Frontal cortex (tissue), 4 donors: ENCODE results near the gene CA14. TPM values are rescaled to one million over a fixed set of nuclear protein-coding genes. Genes with fewer than 3 reads are reported as not detected.
A peak's percentile ranks its signal among the peaks of the same experiment; 100 is the strongest.
"Not testable (repeated sequence)": the region's sequence is repeated elsewhere in the genome, so short reads cannot be mapped to it uniquely, and the experiment has no call there.

Source experiments
- DNase-seq, 2 donors: peaks; one replicate each; pipeline ENCODE4 v3.0.0; 2012; ENCODE audit warnings: low spot score in 2 of 2
- FAIRE-seq: peaks from 2 replicates; lab custom pipeline; 2012; peaks lifted over from hg19 to GRCh38; lab: Jason Lieb, UNC
- total RNA-seq: library from RNA; depleted of rRNA; stranded (reverse); fragments of >200 nt; gene quantifications from one replicate; pipeline ENCODE4 v1.2.3, GENCODE V29; 2014
- donor health status: control.
- donor health status: control.
- donor health status: control.

The CA14 gene
- total RNA-seq, 1 donor from 2014 or later: 0.41 TPM

DNA sequence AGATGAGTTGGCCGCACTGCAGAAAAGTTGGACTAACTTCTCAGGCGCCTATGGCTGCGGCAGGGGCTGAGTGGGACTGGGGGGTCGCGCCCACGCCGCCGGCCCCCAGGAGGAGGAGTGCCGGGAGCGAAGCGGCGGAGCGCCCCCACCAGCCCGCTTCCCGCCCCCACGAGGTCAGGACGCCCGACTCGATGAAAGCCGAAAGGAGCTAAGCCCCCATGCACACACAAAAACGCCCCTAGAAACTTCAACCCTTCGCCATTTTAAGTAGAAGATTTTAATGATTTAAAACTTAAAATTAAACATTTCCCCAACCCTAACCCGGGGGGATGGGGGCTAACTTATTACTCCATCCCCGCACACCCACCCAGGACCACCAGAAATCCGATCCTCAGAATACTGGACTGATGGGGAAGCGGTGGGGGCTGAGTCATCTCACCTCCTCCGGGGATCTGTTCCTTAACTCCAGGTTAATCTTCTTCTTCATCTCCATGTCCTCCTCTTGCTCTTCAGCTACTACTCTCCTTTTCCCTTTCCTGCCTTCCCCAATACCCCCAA lies 22.2 kb upstream of the CA14 start:
- DNase-seq: peak; percentile 43 to 58
- FAIRE-seq: no peak

DNA sequence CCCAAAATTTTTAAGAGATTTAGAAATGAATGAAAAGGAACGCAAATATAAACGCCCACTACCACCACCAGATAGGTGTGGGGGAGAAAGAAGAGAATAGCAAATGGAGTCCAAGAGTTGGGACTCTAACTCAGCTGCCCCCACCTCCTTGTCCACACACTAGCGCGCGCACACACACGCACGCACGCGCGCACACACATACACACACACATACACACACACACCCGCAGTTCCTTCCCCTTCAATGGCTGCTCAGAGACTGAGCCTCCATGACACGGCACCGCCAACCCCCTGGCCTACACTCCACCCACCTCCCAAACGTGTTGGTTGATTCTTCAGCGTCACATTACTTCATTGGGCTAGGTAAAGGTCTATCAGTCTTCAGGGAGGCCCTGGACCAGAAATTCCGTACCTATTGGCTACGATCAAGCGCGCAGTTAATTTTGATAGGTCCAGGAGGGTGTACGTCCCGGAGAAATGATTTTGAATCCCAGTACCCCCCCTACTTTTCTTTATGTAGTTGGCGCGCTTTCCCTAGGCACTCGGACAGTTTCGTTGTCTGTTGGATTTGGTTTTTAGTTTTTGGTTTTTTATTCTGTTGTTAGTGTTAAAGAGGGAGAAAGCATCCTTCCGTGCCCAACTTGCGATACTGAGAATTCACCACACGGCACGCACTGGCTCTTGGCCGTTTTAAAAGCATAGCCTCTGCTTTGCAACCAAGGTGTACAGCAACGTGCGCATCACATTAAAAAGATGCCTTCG lies 21.5 kb upstream of the CA14 start, which contains the start of gene ANP32E:
Gene ANP32E, minus strand, starts transcription at position 261 of the 762 bp plus-strand sequence. CDS start 326 bp downstream, outside the sequence.
- peak; percentile 89 for FAIRE-seq

DNA sequence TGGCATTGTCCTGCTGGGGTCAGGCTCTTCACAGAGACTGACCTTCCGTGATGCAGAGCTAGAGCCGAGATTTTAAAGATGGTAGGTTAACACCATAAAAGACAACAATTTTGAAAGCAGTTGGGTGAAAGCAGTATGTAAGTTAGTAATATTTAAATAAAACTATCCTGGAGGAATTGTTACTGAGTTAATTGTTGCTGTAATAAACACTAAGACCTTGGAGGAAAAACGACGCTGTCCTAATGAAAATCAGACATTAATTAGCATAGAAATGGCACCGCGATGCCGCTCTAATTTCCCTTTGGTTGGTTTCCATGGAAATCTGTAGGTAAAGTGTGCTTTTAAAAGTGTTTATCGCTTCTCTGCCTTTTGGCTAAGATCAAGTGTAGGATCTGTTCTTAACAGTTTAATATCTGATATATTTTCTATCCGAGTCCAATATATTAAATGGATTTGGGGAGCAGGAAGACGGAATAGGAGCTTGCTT lies 20.9 kb upstream of the CA14 start:
- DNase-seq (no peak), FAIRE-seq (no peak)

More for the DNA sequence above, 21.5 kb upstream of the CA14 start, which contains the start of gene ANP32E:
- peak; percentile 95 to 97 for DNase-seq

DNA sequence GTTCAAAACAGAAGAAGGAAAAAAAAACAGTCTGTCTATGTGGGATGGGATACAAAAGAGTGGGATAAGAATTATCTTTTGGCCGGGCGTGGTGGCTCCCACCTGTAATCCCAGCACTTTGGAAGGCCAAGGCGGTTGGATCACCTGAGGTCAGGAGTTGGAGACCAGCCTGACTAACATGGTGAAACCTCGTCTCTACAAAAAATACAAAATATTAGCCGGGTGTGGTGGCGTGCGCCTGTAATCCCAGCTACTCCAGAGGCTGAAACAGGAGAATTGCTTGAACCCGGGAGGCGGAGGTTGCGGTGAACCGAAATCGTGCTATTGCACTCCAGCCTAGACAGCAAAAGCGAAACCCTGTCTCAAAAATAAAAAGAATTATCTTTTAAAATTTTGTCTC lies 20.4 kb upstream of the CA14 start:
- FAIRE-seq, DNase-seq: not testable (repeated sequence)

DNA sequence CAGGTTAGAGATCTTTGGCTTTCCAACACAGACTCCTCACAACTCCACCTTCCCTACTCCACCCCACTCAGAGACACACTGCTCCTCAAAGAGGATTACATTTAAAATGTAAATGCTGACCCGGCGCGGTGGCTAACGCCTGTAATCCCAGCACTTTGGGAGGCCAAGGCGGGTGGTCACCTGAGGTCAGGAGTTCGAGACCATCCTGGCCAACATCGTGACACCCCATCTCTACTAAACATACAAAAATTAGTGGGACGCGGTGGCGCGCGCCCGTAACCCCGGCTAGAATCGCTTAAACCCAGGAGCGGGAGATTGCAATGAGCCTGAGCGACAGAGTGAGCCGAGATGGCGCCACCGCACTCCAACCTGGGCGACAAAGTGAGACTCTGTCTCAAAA lies 19.8 kb upstream of the CA14 start:
- DNase-seq: no peak

DNA sequence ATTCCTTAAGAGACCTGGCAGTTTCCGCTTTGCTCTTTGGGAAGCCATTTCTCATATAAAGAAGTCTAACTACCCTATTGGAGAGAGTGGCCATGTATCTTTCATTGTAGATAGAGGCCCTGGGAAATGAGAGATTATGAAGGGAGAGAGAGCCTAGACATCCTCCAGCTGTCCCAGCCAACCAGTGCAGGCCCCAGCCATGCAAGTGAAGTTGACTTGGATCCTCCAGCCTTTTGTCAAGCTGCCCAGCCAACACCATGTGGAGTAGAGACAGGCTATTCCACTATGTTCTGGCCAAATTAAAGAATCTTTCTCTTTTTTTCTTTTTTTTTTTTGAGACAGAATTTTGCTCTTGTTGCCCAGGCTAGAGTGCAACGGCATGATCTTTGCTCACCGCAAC lies 14.6 kb upstream of the CA14 start:
- FAIRE-seq: no peak
- DNase-seq: no peak

More for the DNA sequence above, 19.8 kb upstream of the CA14 start:
- FAIRE-seq: no peak

DNA sequence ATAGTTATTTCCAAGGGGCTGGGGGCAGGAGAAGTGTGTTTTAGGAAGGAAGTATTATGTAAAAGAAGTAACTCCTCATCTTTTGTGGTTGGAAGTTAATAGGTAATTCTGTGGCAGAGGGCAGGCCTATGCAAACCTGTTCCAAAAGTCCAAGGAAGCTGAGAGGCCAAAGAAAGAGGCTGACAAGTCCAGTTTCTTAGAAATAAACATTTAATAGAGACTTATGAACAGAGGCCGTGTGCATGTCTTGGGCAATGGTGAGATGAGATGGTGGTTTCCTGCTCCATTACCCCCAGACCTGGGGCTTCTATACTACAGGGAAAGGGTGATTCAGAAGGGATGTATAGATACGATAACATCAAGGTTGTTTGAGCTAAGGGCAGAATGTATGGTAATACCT lies 7.6 kb upstream of the CA14 start:
- FAIRE-seq: no peak
- no peak for DNase-seq

DNA sequence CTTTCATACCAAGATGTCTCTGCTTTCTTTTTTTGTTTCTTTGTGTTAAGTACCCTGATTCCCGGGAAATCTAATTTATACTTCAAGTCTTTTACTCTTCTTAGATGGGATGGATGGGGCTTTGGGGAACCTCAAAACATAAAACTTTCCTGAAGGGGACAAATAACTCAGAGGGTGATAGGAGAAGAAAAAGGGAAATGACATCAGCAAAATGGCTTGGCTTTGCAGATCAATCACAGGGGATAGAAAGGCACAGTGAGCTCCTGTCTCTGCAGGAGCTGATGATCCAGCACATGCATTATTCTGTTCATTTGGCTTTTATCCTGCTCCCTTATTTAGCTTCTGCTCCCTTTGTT lies 1.4 kb upstream of the CA14 start:
- DNase-seq (no peak), FAIRE-seq (no peak)

DNA sequence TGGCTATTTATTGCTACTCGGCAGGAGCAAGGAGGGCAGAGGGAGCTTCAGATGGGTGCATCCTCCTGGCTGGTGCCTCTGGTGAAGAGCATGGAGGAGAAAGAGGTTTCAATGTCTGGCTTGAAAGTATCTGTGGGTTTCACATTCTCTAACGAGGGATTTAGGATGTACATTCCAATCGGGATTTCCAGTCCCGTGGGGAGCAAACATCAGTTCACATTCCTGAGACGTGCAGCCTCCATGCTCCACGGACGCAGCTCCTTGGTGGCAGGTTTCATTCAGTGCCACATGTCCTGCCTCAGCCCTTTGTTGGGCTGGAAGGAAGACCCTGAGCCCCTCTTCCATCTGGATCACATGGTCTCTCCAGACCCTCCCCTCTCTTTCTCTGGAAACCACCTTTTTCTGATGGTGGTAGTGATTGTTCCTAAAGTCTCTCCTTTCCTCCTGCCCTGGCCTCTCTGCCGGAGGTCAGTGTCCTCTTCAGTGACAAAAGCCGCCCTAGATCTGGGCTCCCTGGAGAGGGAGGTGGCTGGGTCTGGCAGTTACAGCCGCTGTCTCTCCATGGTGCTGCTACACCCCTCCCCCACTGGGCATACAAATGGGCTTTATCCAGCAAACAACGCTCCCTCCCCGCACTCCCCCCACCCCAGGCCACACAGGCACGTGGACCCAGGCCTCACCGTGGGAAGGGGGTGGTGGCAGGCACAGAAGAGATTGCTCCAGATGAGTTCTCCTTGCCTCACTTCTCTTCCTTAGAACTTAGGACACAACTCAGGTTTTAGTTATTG lies 826 bp upstream of the CA14 start:
- FAIRE-seq (no peak), DNase-seq (peak; percentile 33 to 37)

DNA sequence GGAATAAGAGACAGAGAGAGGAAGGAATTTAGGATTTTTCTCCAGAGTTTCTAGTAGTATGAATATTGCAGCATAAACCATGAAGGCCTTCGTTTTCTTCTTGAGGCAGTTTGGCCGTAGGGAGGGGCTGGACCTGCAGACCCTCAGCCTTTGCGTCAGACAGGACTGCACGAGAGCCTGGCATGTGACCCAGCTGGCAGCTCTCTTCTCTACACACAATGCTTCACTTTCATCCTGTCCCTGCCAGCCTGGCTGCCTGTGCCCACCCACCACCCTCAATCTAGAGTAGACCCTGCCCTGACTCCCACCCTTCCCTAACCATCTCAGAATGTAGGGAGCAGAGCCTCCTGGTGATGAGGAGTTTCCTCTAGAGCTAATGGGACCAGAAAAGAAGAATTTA lies 1.6 kb downstream of the CA14 start:
- FAIRE-seq (no peak), DNase-seq (no peak)

DNA sequence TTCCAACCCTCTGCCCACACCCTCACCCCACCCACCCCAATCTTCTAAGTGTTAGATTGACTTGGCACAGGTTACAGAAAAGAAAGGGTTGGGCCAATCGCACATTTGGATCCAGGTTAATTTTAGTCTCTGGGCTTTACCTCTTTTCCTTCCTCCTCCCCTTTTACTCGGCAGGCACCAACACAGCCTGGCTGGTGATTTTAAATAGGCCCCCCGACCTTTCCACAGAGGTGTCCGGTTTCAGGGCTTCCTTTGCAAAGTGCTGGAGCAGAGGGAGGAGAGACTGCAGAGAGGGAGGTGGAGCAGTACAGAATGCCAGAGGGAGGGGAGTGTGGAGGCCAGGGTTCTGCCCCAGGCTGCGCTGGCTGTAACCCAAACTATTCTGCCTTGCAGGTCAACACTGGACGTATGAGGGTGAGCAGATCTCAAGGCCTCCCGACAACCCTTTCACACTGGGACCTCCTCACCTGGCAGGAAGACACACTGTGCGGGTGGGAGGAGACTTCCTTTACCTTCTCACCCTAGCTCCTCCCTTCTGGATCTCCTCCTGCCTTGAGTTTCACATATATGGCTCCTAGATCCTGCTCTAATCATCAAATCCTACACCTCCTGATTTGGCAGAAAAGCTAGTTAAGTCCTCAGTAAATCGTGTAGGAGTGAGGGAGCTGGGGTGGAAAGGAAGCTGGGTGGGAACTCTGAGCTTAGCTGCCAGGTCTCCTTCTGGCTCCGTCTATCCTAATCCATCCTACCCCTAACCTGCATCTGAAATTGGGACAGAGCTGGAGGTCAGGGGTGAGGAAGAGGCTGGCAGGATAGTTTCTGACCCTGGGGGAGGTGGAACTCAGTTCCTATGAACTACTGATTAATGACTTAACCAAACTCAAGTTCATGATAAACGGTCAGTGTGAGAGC lies 2.4 kb downstream of the CA14 start:
- DNase-seq: no peak
- no peak for FAIRE-seq

DNA sequence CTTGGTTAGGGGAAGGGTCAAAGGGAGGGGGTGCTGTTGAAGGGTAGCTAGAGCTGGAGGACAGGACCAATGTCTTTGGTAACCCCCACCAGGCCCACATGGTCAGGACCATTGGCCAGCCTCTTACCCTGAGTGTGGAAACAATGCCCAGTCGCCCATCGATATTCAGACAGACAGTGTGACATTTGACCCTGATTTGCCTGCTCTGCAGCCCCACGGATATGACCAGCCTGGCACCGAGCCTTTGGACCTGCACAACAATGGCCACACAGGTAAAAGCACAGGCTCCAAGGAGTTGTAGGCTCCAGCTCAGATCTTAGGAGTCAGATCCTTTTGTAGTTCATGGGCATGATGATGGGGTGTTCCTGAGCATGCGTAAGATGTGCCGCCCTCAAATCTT lies 3.8 kb downstream of the CA14 start:
- DNase-seq: no peak

DNA sequence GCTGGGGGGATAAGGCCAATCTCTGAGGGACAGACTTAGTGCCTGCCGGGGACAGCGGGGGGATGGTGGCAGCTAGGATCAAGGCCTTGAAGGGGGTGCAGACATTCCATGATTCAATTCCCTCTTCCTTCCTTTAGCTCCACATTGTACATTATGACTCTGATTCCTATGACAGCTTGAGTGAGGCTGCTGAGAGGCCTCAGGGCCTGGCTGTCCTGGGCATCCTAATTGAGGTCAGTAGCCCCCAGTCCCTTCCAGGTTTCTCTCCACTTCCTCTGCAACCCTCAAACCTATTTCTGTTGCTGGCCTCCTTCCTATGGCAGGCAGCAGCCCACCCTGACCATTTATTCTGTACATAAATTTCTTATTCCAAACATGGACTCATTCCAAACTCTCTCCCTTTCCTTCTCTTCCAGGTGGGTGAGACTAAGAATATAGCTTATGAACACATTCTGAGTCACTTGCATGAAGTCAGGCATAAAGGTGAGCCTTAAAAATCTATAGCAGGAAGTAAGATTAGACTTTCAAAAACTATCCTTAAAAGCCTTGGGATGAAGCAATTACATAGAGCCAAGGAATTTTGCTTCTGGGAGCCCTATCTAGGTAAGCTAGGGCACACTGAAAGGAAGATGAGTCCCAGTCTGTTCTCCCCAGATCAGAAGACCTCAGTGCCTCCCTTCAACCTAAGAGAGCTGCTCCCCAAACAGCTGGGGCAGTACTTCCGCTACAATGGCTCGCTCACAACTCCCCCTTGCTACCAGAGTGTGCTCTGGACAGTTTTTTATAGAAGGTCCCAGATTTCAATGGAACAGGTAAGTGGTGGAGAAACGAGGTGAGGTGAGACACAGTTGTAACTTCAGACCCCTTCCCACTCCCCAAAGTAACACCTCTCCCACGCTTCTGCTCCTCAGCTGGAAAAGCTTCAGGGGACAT lies 5.1 kb downstream of the CA14 start:
- no peak for DNase-seq
- no peak for FAIRE-seq

More for the DNA sequence above, 3.8 kb downstream of the CA14 start:
- no peak for FAIRE-seq

DNA sequence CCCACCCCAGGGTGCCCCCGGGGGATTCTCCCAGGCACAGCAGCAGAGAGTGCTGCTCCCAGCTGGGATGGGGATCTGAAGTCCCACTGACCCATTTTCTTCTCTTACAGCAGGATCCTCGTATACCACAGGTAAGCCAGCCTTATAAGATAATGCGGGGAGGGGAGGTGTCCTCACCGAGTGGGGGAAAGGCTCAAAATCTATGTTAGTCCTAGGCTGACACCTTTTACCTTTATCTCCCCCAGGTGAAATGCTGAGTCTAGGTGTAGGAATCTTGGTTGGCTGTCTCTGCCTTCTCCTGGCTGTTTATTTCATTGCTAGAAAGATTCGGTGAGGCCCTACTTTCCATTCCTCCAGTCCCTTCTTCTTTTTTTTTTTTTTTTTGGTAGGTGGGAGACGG lies 6.0 kb downstream of the CA14 start:
- FAIRE-seq: no peak

DNA sequence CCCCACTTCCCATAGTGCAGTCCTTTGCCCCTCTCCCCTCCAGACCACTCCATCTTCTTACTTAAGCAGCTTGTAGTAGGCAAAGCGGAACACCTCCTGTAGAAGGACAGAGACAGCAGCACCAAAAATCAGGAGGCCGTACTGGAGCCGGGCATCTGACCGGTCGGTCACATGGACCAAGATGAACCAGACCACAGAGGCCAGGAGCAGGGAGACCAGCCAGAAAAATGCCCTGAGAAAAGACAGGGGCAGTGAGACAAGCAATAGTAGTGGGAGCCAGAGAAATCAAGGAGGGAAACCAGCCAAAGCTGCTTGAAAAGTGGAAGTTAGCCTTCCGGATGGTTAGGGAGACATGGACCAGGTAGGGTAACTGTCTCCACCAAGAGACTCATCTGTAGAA lies 10.3 kb downstream of the CA14 start:
- DNase-seq (no peak), FAIRE-seq (no peak)

More for the DNA sequence above, 6.0 kb downstream of the CA14 start:
- no peak for DNase-seq

DNA sequence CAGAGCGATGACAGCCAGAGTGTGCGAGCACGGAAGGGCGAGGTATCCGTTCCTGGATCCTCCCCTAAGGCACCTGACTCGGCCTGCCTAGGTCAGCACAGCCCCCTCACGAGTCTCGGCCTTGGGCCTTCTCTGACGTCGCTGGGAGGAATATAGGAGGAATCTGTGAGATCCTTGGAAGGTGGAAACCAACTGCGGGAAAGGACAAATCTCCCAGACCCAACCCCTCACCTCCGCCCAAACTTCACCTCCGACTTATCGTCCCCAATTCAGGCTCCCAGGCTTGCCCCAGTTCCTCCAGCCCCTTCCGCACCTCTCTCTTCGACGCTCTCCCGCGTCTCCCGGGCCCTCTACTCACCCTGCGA lies 10.7 kb downstream of the CA14 start:
- DNase-seq (peak in 1 of 2 donors; percentile 43), FAIRE-seq (no peak)

DNA sequence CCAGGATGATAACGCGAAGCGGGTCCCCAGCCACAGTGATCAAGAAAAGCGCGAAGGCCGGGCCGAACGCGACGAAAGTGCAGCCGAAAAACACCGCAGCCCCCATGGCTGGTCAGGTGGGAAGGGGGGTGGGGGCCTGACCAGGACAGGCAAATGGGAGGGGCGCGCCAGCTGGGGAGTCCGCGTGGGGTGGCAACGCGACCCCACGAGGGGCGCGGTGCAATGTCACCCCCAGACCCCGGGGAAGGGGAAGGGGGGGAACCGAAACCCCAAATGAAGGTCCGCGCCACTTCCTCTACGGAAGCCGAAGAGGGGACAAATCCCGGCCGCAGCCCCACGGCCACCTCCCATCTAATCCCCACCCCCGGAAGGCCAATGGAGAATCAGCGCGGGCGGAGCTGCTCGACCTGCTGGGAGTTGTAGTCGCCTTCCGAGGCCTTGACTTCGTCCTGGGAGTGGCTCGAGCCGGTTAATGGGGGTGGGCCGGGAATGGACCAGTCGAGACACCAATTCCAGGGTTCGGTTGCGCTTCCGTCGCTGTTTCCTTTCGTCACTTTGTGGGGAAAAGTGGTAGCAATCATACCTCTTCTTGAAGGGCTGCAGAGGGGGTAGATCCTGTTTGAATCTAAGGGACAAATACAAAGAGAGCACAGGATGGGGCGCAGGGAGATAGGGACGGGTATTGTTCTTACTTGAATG lies 11.3 kb downstream of the CA14 start, which contains the start of gene APH1A:
Gene APH1A, minus strand, starts transcription at position 312 of the 699 bp plus-strand sequence. Its CDS starts 206 bp downstream, at position 106.
- no peak for FAIRE-seq
- DNase-seq: peak; percentile 94 to 97

DNA sequence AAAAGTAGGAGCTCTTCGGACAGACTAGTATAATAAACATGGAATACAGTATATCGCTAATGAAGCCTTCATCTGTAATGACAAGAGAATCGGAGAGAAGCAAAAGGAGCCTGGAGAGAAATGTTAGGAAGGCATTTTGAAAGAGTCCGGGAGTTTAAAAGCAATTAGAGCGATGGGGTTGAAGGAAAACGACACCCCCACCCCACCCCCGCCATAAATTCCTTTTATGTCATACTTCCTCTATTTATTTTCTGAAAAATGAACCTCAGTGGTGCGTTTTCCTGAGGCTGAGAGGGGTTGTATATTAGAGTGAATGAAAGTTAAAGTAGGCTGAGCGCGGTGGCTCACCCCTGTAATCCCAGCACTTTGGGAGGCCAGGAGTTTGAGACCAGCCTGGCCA lies 11.9 kb downstream of the CA14 start:
- no peak for DNase-seq
- no peak for FAIRE-seq
